H1 (cell line): ENCODE data around the gene AGBL1. TPM values are rescaled to one million over a fixed set of nuclear protein-coding genes. Genes with fewer than 3 reads are reported as not detected.

Experiments
- JUND ChIP-seq: IDR thresholded peaks from 2 replicates; pipeline ENCODE4 v1.6.1; 2011; ENCODE audit warnings: mild to moderate bottlenecking, improper control_type of control experiment, low read length
- NANOG ChIP-seq: IDR thresholded peaks from 2 replicates; pipeline ENCODE4 v1.6.1; 2011; ENCODE audit warnings: low read length, low read depth, mild to moderate bottlenecking, inconsistent platforms; ENCODE audit not compliant: insufficient read depth, poor library complexity, severe bottlenecking
- SAP30 ChIP-seq: fragments of 300-600 bp; sonication (generic); IDR thresholded peaks from 2 replicates; pipeline ENCODE4 v1.7.1; 2012; ENCODE audit warnings: low read length, moderate library complexity, mild to moderate bottlenecking, inconsistent platforms; ENCODE audit not compliant: insufficient read depth, insufficient replicate concordance
- SIX5 ChIP-seq: IDR thresholded peaks from 2 replicates; pipeline ENCODE4 v1.6.1; 2011; ENCODE audit warnings: mild to moderate bottlenecking, low read depth, low read length
- SP4 ChIP-seq: IDR thresholded peaks from 2 replicates; pipeline ENCODE4 v1.6.1; 2012; ENCODE audit warnings: low read length, inconsistent platforms
- TAF7 ChIP-seq: optimal IDR thresholded peaks from 2 replicates; pipeline ENCODE3; 2011; ENCODE audit warnings: low read depth, mild to moderate bottlenecking, inconsistent platforms, low read length, moderate library complexity, borderline replicate concordance
- polyA plus RNA-seq, 7 experiments: library from polyadenylated mRNA; depleted of rRNA in 3 of 7; stranded (reverse) in 5 of 7; unstranded in 2 of 7; fragments of >200 nt in 5 of 7; fragments of 200-250 nt in 2 of 7; gene quantifications; 1 replicate in 5 of 7; 2 replicates in 1 of 7; 4 replicates in 1 of 7; pipeline versions ENCODE4 v1.2.1 to v1.2.3, GENCODE V29; 2011 to 2013; ENCODE audit warnings: missing spikeins in 2 of 7, mixed read lengths in 2 of 7
- total RNA-seq: library from RNA; stranded (reverse); fragmentation: NEBNext Ultra II Directional; extraction: Animal tissue kit (Norgen Biotek cat#: 25700); gene quantifications from 2 replicates; pipeline ENCODE4 v1.2.1, GENCODE V29; 2021
- TF ChIP-seq, protein P1 (sequence below): fragments of 300-600 bp; sonication (generic); IDR thresholded peaks from 2 replicates; pipeline ENCODE4 v1.7.1; 2012; ENCODE audit warnings: low read length, moderate library complexity, mild to moderate bottlenecking, inconsistent platforms; ENCODE audit not compliant: insufficient replicate concordance

AGBL1 gene
- total and polyA plus RNA-seq, 2 of the 8 experiments (the other 6 are each of a cell fraction or from before 2014, with no cell fraction given), result not detected

DNA sequence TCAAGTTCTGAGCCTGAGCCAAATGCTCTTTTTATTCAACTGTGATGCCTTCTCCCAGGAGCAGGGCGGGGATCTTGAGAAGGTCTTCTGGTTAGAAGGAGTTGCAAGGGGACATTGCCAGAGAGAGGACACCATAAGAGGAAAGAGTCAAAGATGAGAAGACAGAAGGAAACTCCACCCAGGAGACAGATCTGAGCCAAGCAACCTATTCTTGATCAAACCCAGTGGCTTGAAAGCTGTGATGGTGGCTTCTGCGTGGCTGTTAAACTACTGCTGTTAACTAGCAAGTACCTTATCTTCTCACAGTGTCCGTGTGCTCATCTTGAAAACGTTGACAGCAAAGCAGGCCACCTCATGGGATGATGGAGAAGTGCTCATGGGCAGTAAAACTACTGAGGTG, 19.8 kb upstream of the AGBL1 start (continued):
- TF ChIP-seq, protein P1, sequence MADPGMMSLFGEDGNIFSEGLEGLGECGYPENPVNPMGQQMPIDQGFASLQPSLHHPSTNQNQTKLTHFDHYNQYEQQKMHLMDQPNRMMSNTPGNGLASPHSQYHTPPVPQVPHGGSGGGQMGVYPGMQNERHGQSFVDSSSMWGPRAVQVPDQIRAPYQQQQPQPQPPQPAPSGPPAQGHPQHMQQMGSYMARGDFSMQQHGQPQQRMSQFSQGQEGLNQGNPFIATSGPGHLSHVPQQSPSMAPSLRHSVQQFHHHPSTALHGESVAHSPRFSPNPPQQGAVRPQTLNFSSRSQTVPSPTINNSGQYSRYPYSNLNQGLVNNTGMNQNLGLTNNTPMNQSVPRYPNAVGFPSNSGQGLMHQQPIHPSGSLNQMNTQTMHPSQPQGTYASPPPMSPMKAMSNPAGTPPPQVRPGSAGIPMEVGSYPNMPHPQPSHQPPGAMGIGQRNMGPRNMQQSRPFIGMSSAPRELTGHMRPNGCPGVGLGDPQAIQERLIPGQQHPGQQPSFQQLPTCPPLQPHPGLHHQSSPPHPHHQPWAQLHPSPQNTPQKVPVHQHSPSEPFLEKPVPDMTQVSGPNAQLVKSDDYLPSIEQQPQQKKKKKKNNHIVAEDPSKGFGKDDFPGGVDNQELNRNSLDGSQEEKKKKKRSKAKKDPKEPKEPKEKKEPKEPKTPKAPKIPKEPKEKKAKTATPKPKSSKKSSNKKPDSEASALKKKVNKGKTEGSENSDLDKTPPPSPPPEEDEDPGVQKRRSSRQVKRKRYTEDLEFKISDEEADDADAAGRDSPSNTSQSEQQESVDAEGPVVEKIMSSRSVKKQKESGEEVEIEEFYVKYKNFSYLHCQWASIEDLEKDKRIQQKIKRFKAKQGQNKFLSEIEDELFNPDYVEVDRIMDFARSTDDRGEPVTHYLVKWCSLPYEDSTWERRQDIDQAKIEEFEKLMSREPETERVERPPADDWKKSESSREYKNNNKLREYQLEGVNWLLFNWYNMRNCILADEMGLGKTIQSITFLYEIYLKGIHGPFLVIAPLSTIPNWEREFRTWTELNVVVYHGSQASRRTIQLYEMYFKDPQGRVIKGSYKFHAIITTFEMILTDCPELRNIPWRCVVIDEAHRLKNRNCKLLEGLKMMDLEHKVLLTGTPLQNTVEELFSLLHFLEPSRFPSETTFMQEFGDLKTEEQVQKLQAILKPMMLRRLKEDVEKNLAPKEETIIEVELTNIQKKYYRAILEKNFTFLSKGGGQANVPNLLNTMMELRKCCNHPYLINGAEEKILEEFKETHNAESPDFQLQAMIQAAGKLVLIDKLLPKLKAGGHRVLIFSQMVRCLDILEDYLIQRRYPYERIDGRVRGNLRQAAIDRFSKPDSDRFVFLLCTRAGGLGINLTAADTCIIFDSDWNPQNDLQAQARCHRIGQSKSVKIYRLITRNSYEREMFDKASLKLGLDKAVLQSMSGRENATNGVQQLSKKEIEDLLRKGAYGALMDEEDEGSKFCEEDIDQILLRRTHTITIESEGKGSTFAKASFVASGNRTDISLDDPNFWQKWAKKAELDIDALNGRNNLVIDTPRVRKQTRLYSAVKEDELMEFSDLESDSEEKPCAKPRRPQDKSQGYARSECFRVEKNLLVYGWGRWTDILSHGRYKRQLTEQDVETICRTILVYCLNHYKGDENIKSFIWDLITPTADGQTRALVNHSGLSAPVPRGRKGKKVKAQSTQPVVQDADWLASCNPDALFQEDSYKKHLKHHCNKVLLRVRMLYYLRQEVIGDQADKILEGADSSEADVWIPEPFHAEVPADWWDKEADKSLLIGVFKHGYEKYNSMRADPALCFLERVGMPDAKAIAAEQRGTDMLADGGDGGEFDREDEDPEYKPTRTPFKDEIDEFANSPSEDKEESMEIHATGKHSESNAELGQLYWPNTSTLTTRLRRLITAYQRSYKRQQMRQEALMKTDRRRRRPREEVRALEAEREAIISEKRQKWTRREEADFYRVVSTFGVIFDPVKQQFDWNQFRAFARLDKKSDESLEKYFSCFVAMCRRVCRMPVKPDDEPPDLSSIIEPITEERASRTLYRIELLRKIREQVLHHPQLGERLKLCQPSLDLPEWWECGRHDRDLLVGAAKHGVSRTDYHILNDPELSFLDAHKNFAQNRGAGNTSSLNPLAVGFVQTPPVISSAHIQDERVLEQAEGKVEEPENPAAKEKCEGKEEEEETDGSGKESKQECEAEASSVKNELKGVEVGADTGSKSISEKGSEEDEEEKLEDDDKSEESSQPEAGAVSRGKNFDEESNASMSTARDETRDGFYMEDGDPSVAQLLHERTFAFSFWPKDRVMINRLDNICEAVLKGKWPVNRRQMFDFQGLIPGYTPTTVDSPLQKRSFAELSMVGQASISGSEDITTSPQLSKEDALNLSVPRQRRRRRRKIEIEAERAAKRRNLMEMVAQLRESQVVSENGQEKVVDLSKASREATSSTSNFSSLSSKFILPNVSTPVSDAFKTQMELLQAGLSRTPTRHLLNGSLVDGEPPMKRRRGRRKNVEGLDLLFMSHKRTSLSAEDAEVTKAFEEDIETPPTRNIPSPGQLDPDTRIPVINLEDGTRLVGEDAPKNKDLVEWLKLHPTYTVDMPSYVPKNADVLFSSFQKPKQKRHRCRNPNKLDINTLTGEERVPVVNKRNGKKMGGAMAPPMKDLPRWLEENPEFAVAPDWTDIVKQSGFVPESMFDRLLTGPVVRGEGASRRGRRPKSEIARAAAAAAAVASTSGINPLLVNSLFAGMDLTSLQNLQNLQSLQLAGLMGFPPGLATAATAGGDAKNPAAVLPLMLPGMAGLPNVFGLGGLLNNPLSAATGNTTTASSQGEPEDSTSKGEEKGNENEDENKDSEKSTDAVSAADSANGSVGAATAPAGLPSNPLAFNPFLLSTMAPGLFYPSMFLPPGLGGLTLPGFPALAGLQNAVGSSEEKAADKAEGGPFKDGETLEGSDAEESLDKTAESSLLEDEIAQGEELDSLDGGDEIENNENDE, result no peak
- no peak for TF ChIP-seq SIX5
- no peak for TF ChIP-seq JUND
- no peak for TF ChIP-seq TAF7
- no peak for TF ChIP-seq SP4
- no peak for TF ChIP-seq NANOG
- no peak for TF ChIP-seq SAP30
